Motor neuron (in vitro differentiated cells): ENCODE measurements around the gene COQ8B. TPM values are rescaled to one million over a fixed set of nuclear protein-coding genes. Genes with fewer than 3 reads are reported as not detected.
A peak's percentile ranks its signal among the peaks of the same experiment; 100 is the strongest.

Experiments used
- ATAC-seq, 8 experiments: fragments of 200-7000 bp; cut with Tn5 transposase; replicated peaks in 6 of 8; 2 replicates each; pipeline ENCODE4 v1.8.0; 2021; ENCODE audit warnings: mild to moderate bottlenecking in 8 of 8, moderate library complexity in 8 of 8
- H3K27ac ChIP-seq, 2 donors: fragments of 250-450 bp; sonication (Bioruptor Pico); 2 replicates each; pipeline ENCODE4 v1.9.0; 2021; ENCODE audit warnings: antibody characterized with exemption in 2 of 2, mild to moderate bottlenecking in 2 of 2, moderate library complexity in 1 of 2
- H3K4me1 ChIP-seq, 2 donors: fragments of 250-450 bp; sonication (Bioruptor Pico); replicated peaks in 1 of 2; 2 replicates each; pipeline ENCODE4 v1.6.1; 2021; ENCODE audit warnings: antibody characterized with exemption in 2 of 2, mild to moderate bottlenecking in 2 of 2, moderate library complexity in 1 of 2
- H3K4me3 ChIP-seq, 5 donors: fragments of 250-450 bp; sonication (Bioruptor Pico); 2 replicates each; pipeline ENCODE4 v1.9.0; 2021; ENCODE audit warnings: antibody characterized with exemption in 5 of 5, mild to moderate bottlenecking in 5 of 5, moderate library complexity in 4 of 5
- WGBS, 10 experiments: fragments of 450-650 bp; shearing (Covaris generic); methylation state at CpG; one replicate each; pipeline ENCODE4 v1.0.0; 2022; 5-methylcytosine and 5-hydroxymethylcytosine counted together
- in situ Hi-C, 9 experiments: fragments of 400-800 bp; cut with MboI; loops; one replicate each; pipeline ENCODE4 v1.15.0; 2021; ENCODE audit warnings: low sequenced_read_pairs in 9 of 9, low pct_unique_long_range_greater_than_20kb in 2 of 9; ENCODE audit not compliant: unreplicated experiment in 9 of 9
- total RNA-seq, 8 experiments: library from RNA; unstranded; fragments of 300-600 nt; gene quantifications; 2 replicates each; pipeline versions ENCODE4 v1.2.3 to v1.2.4, GENCODE V29; 2022

COQ8B gene
- total RNA-seq, 8 experiments from 2014 or later, result 27.6 to 53.1 (median 32.8) TPM

- Histone ChIP-seq H3K4me1 (peaks cover 10 to 12% of the 10 kb centered on the region in 2 donors), H3K27ac (no peak overlapping the region), H3K4me3 (no peak overlapping the region)
- 78 to 100% (median 83%) methylated on average over 2 to 6 of the region's 6 CpGs; no CpG with 5 or more reads in 2 of the 10 experiments for WGBS, 10 experiments
- no peak for ATAC-seq
- in situ Hi-C loops, result no loop called here
Measured at GRCh38 chr19:40721140-40721486, 4.4 kb upstream of the COQ8B start.

DNA sequence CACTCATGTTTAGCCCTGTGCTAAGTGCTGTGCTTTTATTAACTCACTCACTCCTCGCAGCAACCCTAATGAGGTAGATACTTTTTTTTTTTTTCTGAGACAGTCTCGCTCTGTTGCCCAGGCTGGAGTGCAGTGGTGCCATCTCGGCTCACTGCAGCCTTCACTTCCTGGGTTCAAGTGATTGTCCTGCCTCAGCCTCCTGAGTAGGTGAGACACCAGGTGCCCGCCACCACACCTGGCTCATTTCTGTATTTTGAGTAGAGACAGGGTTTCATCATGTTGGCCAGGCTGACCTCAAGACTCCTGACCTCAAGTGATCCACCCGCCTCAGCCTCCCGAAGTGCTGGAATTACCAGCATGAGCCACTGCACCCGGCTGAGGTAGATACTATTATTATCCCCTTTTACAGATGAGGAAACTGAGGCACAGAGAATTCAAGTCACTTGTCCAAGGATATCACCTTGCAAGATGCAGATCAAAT lies 2.8 kb upstream of the COQ8B start:
- 13 to 100% (median 74%) methylated on average over 1 to 6 of the region's 7 CpGs; no CpG with 5 or more reads in 2 of the 10 experiments for WGBS, 10 experiments
- ATAC-seq, result no peak
- Histone ChIP-seq H3K27ac (no peak overlapping the region), H3K4me1 (peaks cover 12 to 13% of the 10 kb centered on the region in 2 donors), H3K4me3 (peak overlapping the region; percentile 62 to 84 (median 79))
- in situ Hi-C loops, result no loop called here

GRCh38 chr19:40718774-40719391 lies 2.2 kb upstream of the COQ8B start:
- H3K27ac ChIP-seq, result peak overlapping the region; percentile 38 to 58
- peak overlapping the region; percentile 62 to 84 (median 79) for H3K4me3 ChIP-seq
- 0 to 7% (median 0%) methylated on average over 1 to 3 of the region's 16 CpGs; no CpG with 5 or more reads in 5 of the 10 experiments for WGBS, 10 experiments
- H3K4me1 ChIP-seq, result peaks cover 18% of the 10 kb centered on the region in 2 donors
- peak in 2 of 8 experiments; percentile 0 to 2 for ATAC-seq
- in situ Hi-C loops, result no loop called here

GRCh38 chr19:40717880-40718773 lies 1.4 kb upstream of the COQ8B start:
- no peak for ATAC-seq
- peak overlapping the region; percentile 62 to 84 (median 79) for H3K4me3 ChIP-seq
- in situ Hi-C loops, result no loop called here
- peaks cover 18% of the 10 kb centered on the region in 2 donors for H3K4me1 ChIP-seq
- H3K27ac ChIP-seq, result peak overlapping the region; percentile 38 to 87
- 0 to 50% (median 10%) methylated on average over 1 to 12 of the region's 20 CpGs; no CpG with 5 or more reads in 3 of the 10 experiments for WGBS, 10 experiments

DNA sequence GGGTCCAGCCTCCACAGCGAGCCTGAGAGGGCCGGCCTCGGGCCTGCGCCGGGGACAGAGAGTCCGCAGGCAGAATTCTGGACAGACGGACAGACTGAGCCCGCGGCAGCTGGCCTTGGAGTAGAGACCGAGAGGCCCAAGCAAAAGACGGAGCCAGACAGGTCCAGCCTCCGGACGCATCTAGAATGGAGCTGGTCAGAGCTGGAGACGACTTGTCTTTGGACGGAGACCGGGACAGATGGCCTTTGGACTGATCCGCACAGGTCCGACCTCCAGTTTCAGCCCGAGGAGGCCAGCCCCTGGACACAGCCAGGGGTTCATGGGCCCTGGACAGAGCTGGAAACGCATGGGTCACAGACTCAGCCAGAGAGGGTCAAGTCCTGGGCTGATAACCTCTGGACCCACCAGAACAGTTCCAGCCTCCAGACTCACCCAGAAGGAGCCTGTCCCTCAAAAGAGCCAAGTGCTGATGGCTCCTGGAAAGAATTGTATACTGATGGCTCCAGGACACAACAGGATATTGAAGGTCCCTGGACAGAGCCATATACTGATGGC lies 716 bp upstream of the COQ8B start:
- 0% methylated on average over 1 of the region's 20 CpGs; no CpG with 5 or more reads in 8 of the 10 experiments for WGBS, 10 experiments
- ATAC-seq, result no peak
- H3K4me3 ChIP-seq, result peak overlapping the region; percentile 62 to 84 (median 79)
- peaks cover 18% of the 10 kb centered on the region in 2 donors for H3K4me1 ChIP-seq
- H3K27ac ChIP-seq, result peak overlapping the region; percentile 81 to 87
- in situ Hi-C loops, result no loop called here

DNA sequence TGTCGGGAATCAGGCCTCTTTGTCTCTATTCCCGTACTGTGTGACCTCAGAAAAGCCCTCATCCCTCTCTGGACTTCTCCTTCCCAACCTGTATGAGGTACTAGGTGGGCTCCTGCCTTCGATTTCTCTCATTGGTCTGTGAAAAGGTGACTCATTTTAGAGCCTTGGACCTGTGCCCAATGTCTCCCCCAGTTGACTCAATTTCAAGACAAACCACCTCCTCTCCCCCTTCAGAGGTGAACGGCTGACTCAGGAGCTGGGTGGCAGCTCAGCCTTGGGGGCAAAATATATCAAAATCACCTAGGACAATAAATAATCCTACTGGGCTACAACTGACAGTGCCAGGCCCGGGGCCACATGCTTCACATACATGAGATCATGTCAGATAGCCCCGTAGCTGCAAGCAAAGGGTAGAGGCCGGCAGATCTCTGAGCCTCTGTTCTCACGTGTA lies 630 bp downstream of the COQ8B start:
- Histone ChIP-seq H3K4me1 (peaks cover 18% of the 10 kb centered on the region in 2 donors), H3K4me3 (peak overlapping the region; percentile 62 to 84 (median 79)), H3K27ac (peak overlapping the region; percentile 81 to 87)
- ATAC-seq, result peak in 2 of 8 experiments; percentile 0 to 2
- in situ Hi-C loops, result no loop called here
- 0 to 17% (median 0%) methylated on average over 1 to 2 of the region's 8 CpGs; no CpG with 5 or more reads in 5 of the 10 experiments for WGBS, 10 experiments

DNA sequence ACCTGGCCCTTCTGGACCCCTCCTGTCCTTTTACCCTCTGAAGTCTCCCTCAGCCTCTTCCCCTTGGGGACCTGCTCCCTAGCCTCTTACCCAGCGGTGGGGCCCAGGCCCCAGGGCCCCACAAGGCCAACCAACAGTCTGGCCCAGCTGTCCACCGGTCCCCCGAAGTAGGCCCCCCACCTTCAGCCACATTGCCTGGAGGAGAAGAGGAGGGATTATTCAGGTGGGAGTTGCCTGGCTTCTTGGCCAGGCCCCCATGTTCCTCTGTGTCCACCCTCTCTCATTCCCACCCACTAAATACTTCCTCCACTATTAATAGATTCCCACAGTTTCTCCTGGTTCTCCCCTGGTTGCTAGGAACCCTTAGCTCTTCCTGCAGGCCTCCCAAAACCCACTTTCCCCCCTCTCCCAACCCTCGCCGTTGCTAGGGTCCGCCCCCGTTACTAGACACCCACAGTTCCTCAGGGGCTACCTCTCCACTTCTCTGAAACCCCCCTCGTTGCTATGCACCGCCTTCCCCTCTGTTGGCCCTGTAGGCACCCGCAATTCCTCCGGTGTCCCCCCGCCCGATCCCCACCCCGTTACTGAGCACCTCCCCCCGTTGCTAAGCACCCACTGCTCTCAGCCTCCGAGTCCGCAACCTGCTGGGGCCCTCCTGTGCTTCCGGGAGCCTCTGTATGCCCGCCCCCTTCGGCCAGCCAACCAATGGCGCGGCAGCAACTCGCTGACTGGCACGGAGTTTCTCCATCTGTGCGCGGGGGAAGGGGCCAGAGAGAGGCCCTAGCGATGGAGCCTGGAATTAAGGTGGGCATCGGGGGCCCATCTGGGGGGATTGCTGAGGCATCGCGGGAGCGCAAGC lies 2.0 kb downstream of the COQ8B start:
- peak; percentile 28 to 76 (median 68) for ATAC-seq
- WGBS, 10 experiments, result 0% methylated on average over 1 to 3 of the region's 31 CpGs; no CpG with 5 or more reads in 7 of the 10 experiments
- Histone ChIP-seq H3K4me1 (peaks cover 9 to 13% of the 10 kb centered on the region in 2 donors), H3K27ac (peak overlapping the region; percentile 81 to 87), H3K4me3 (peak overlapping the region; percentile 62 to 84 (median 79))
- in situ Hi-C loops, result no loop called here

DNA sequence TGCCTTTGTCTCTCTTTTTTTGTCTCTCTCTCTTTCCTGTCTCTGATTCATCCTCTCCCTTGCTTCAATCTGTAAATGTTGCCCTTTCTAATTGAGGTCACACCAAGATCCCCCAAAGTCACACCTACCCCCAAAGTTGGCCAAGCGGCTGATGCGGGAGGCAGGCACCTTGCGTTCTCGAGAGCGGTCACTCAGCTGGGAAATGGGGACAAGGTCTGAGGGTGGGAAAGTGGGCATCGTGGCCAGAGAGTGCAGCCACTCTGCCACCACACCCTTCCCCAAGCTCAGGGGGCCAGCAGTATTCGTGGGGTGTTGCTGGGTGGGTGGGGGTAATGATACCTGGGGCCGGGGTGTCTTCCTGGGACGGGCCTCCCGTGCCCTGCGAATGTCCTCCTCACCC lies 2.7 kb downstream of the COQ8B start:
- in situ Hi-C loops, result no loop called here
- Histone ChIP-seq H3K27ac (peak overlapping the region in 1 of 2 donors; percentile 62), H3K4me1 (peaks cover 6 to 8% of the 10 kb centered on the region in 2 donors), H3K4me3 (peak overlapping the region in 1 of 5 donors; percentile 84)
- 90 to 100% (median 93%) methylated on average over 1 to 5 of the region's 11 CpGs; no CpG with 5 or more reads in 6 of the 10 experiments for WGBS, 10 experiments
- ATAC-seq, result no peak

- peaks cover 5 to 6% of the 10 kb centered on the region in 2 donors for H3K4me1 ChIP-seq
- no peak for ATAC-seq
- 80 to 100% (median 100%) methylated on average over 1 to 5 of the region's 5 CpGs; no CpG with 5 or more reads in 3 of the 10 experiments for WGBS, 10 experiments
- no peak overlapping the region for H3K4me3 ChIP-seq
- no peak overlapping the region for H3K27ac ChIP-seq
- in situ Hi-C loops, result no loop called here
Measured at GRCh38 chr19:40709817-40710216, 6.9 kb downstream of the COQ8B start.

DNA sequence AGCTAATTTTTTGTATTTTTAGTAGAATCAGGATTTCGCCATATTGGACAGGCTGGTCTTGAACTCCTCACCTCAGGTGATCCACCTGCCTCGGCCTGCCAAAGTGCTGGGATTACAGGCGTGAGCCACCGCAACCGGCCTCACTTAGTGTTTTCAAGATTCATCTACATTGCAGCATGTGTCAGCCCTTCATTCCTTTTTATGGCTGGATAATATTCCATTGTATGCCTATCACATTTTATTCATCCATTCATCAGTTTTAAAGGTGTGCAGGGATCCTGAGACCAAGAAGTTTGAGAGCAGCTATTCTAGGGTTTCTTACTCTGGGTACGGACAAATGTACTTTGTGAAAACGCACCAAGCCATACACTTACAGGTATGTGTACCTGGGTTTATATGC lies 9.1 kb downstream of the COQ8B start:
- Histone ChIP-seq H3K4me1 (peaks cover 2 to 3% of the 10 kb centered on the region in 2 donors), H3K4me3 (no peak overlapping the region), H3K27ac (no peak overlapping the region)
- 82 to 100% (median 93%) methylated on average over 2 to 6 of the region's 7 CpGs for WGBS, 10 experiments
- ATAC-seq, result no peak
- in situ Hi-C loops, result no loop called here

GRCh38 chr19:40705950-40706619 lies 10.6 kb downstream of the COQ8B start:
- H3K27ac ChIP-seq, result no peak overlapping the region
- H3K4me1 ChIP-seq, result peaks cover 7 to 9% of the 10 kb centered on the region in 2 donors
- H3K4me3 ChIP-seq, result no peak overlapping the region
- in situ Hi-C loops, result no loop called here
- no peak for ATAC-seq
- WGBS, 10 experiments, result 60 to 100% (median 94%) methylated on average over 1 to 5 of the region's 7 CpGs; no CpG with 5 or more reads in 1 of the 10 experiments

DNA sequence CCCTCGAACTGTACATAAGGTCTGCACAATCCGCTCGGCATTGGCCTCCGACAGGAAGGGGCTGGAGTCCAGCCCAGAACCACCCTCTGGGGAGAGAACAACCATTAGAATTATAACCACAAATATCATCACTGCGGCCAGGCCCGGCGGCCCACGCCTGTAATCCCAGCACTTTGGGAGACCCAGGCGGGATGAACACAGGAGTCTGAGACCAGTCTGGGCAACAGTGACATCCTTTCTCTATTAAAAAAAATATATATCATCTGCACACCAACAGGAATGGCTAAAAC lies 11.4 kb downstream of the COQ8B start:
- WGBS, 10 experiments, result 46 to 100% (median 98%) methylated on average over 1 to 9 of the region's 9 CpGs; no CpG with 5 or more reads in 6 of the 10 experiments
- Histone ChIP-seq H3K4me3 (no peak overlapping the region), H3K27ac (no peak overlapping the region), H3K4me1 (peaks cover 7 to 9% of the 10 kb centered on the region in 2 donors)
- ATAC-seq, result no peak
- in situ Hi-C loops, result no loop called here
